Gastroesophageal sphincter (tissue), 3 donors: ENCODE results near the gene NFIA.

Source experiments
- POLR2AphosphoS5 ChIP-seq: sonication (generic); formaldehyde crosslinking; IDR thresholded peaks from one replicate; pipeline ENCODE4 v1.6.1; 2017; ENCODE audit warnings: antibody characterized with exemption
- TF ChIP-seq, protein P1 (sequence below), 4 experiments: fragments of 200-600 bp in 2 of 4; fragments of 450-650 bp in 2 of 4; sonication (generic) in 1 of 4; IDR thresholded peaks; one replicate each; pipeline ENCODE4 v1.5.1; 2017 to 2019; ENCODE audit warnings: antibody characterized with exemption in 4 of 4, mild to moderate bottlenecking in 2 of 4, moderate library complexity in 2 of 4

DNA sequence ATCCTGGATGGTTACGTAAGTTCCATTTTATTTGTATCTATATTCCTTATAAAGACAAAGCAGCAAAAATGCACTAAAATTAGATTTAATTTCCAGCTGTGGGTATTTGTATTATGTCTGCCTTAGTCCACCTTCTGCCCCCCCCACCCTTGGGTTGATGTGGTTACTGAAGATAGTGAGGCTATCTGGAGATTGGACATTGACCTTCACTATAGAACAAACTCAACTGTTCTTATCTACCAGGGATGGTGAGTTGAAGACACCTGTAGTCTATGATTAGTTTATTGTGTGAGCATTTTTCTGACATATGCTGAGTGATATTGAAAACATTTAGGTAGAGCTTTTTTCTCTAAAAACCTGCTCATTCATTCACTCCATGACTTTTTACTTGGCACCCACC is 122.2 kb downstream of the NFIA start:
- TF ChIP-seq, protein P1, sequence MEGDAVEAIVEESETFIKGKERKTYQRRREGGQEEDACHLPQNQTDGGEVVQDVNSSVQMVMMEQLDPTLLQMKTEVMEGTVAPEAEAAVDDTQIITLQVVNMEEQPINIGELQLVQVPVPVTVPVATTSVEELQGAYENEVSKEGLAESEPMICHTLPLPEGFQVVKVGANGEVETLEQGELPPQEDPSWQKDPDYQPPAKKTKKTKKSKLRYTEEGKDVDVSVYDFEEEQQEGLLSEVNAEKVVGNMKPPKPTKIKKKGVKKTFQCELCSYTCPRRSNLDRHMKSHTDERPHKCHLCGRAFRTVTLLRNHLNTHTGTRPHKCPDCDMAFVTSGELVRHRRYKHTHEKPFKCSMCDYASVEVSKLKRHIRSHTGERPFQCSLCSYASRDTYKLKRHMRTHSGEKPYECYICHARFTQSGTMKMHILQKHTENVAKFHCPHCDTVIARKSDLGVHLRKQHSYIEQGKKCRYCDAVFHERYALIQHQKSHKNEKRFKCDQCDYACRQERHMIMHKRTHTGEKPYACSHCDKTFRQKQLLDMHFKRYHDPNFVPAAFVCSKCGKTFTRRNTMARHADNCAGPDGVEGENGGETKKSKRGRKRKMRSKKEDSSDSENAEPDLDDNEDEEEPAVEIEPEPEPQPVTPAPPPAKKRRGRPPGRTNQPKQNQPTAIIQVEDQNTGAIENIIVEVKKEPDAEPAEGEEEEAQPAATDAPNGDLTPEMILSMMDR (IDR thresholded peaks at IDR 0.05) = no peak
- TF ChIP-seq POLR2AphosphoS5 = no peak
